Lower leg skin (tissue), 4 donors: ENCODE results near the gene ZSCAN21. TPM values are rescaled to one million over a fixed set of nuclear protein-coding genes. Genes with fewer than 3 reads are reported as not detected.

Experiments used
- DNase-seq, 2 donors: peaks; one replicate each; pipeline ENCODE4 v3.0.0-alpha.2; 2019; ENCODE audit warnings: low spot score in 2 of 2
- H3K4me3 ChIP-seq: fragments of 200-600 bp; sonication (generic); 2 replicates; pipeline ENCODE4 v1.5.1; 2017; ENCODE audit warnings: mild to moderate bottlenecking, low read depth; ENCODE audit not compliant: poor library complexity, severe bottlenecking
- CTCF ChIP-seq, 3 donors: fragments of 450-650 bp; IDR thresholded peaks; one replicate each; pipeline ENCODE4 v1.5.1; 2016; ENCODE audit warnings: antibody characterized with exemption in 3 of 3, mild to moderate bottlenecking in 3 of 3, moderate library complexity in 2 of 3
- POLR2A ChIP-seq, 2 donors: fragments of 450-650 bp; IDR thresholded peaks; one replicate each; pipeline ENCODE4 v1.6.1; 2016 to 2017; ENCODE audit warnings: antibody characterized with exemption in 2 of 2, mild to moderate bottlenecking in 1 of 2, moderate library complexity in 1 of 2
- WGBS, 2 donors: methylation state at CpG; one replicate each; pipeline ENCODE4 v1.1.5; 2018; 5-methylcytosine and 5-hydroxymethylcytosine counted together
- intact Hi-C: fragments of 100-400 bp; cut with DNase I; formaldehyde crosslinking; loops from one replicate; pipeline ENCODE4 v1.15.0; 2023; ENCODE audit warnings: low total_unique reads
- total RNA-seq, 4 donors: library from RNA; depleted of rRNA; stranded (reverse); fragments of >200 nt; gene quantifications; one replicate each; pipeline ENCODE4 v1.1.0, GENCODE V29; 2016

Gene ZSCAN21
- total RNA-seq, 4 donors from 2014 or later, result 13.2 to 25.5 (median 21.4) TPM

GRCh38 chr7:100093498-100093897 is 43.9 kb downstream of the ZSCAN21 start:
- WGBS, 2 donors, result 45 to 58% methylated on average over 11 to 13 of the region's 13 CpGs
- no peak overlapping the region for H3K4me3 ChIP-seq
- no peak for TF ChIP-seq POLR2A (IDR thresholded peaks at IDR 0.05)
- TF ChIP-seq CTCF (IDR thresholded peaks at IDR 0.05), result no peak
- DNase-seq, result no peak
- intact Hi-C loops, result no loop called here

- DNase-seq, result no peak
- no peak for TF ChIP-seq CTCF (IDR thresholded peaks at IDR 0.05)
- TF ChIP-seq POLR2A (IDR thresholded peaks at IDR 0.05), result no peak
- intact Hi-C loops, result no loop called here
- 79 to 83% methylated on average over 16 of the region's 16 CpGs for WGBS, 2 donors
- no peak overlapping the region for H3K4me3 ChIP-seq
These were observed 44.4 kb downstream of the ZSCAN21 start for GRCh38 chr7:100093925-100094486.

GRCh38 chr7:100095289-100095688 is 45.7 kb downstream of the ZSCAN21 start:
- no peak for TF ChIP-seq CTCF (IDR thresholded peaks at IDR 0.05)
- no peak for TF ChIP-seq POLR2A (IDR thresholded peaks at IDR 0.05)
- H3K4me3 ChIP-seq, result no peak overlapping the region
- 81 to 88% methylated on average over 9 of the region's 9 CpGs for WGBS, 2 donors
- intact Hi-C loops, result no loop called here
- DNase-seq, result no peak

- no peak overlapping the region for H3K4me3 ChIP-seq
- TF ChIP-seq POLR2A (IDR thresholded peaks at IDR 0.05) (no peak), CTCF (IDR thresholded peaks at IDR 0.05) (no peak)
- no peak for DNase-seq
- intact Hi-C loops, result no loop called here
- 94 to 95% methylated on average over 13 to 17 of the region's 17 CpGs for WGBS, 2 donors
These were observed 46.1 kb downstream of the ZSCAN21 start for GRCh38 chr7:100095704-100096103.

- H3K4me3 ChIP-seq, result no peak overlapping the region
- no peak for DNase-seq
- TF ChIP-seq CTCF (IDR thresholded peaks at IDR 0.05) (no peak), POLR2A (IDR thresholded peaks at IDR 0.05) (no peak)
- 81 to 89% methylated on average over 10 of the region's 10 CpGs for WGBS, 2 donors
- intact Hi-C loops, result no loop called here
These were observed 49.3 kb downstream of the ZSCAN21 start for GRCh38 chr7:100098913-100099312.

GRCh38 chr7:100099452-100099851 is 49.9 kb downstream of the ZSCAN21 start:
- no peak overlapping the region for H3K4me3 ChIP-seq
- WGBS, 2 donors, result 60 to 69% methylated on average over 12 of the region's 12 CpGs
- DNase-seq, result peak in 1 of 2 donors; percentile 84
- intact Hi-C loops, result no loop called here
- no peak for TF ChIP-seq CTCF (IDR thresholded peaks at IDR 0.05)
